Right ventricle myocardium superior (tissue), 1 donor: ENCODE data around the gene PLSCR3. TPM values are rescaled to one million over a fixed set of nuclear protein-coding genes. Genes with fewer than 3 reads are reported as not detected.
"Not testable (repeated sequence)": the region's sequence is repeated elsewhere in the genome, so short reads cannot be mapped to it uniquely, and the experiment has no call there.

ENCODE experiments used
- ATAC-seq: fragments of 200-7000 bp; cut with Tn5 transposase; one replicate; pipeline ENCODE4 v1.9.1; 2020; ENCODE audit warnings: mild to moderate bottlenecking; ENCODE audit not compliant: poor library complexity
- DNase-seq: peaks from one replicate; pipeline ENCODE4 v3.0.0-alpha.2; 2020
- intact Hi-C: fragments of 100-400 bp; cut with DNase I; formaldehyde crosslinking; loops from one replicate; pipeline ENCODE4 v1.11.2; 2022
- total RNA-seq: library from RNA; stranded (reverse); fragmentation: NEBNext Ultra II Directional; extraction: Animal tissue kit (Norgen Biotek cat#: 25700); gene quantifications from one replicate; pipeline ENCODE4 v1.2.1, GENCODE V29; 2021
- donor health status: DM: no; HTN: yes; CAD: no; lungs with severe emphysema.

Gene PLSCR3
- total RNA-seq, 1 donor from 2014 or later = 14.0 TPM

- DNase-seq, intact Hi-C loops, ATAC-seq: not testable (repeated sequence)
Measured at GRCh38 chr17:7365963-7366362, 28.4 kb downstream of the PLSCR3 start.

- ATAC-seq = no peak
- intact Hi-C loops = no loop called here
Measured at GRCh38 chr17:7363311-7363710, 31.0 kb downstream of the PLSCR3 start.

GRCh38 chr17:7361906-7362305 is 32.4 kb downstream of the PLSCR3 start:
- ATAC-seq (no peak), DNase-seq (no peak)
- intact Hi-C loops = no loop called here

More at GRCh38 chr17:7363311-7363710, 31.0 kb downstream of the PLSCR3 start:
- DNase-seq = no peak

- ATAC-seq (no peak), DNase-seq (no peak)
- intact Hi-C loops = loop anchor here (5.0 to 10.0 kb wide), 4 partner anchors 35 to 207 kb away; partner anchors contain the start of genes FGF11, PLSCR3, SENP3 and TMEM102
Measured at GRCh38 chr17:7357381-7357780, 36.9 kb downstream of the PLSCR3 start.

GRCh38 chr17:7356756-7357155 is 37.6 kb downstream of the PLSCR3 start:
- no peak for ATAC-seq
- intact Hi-C loops = loop anchor here (5.0 to 10.0 kb wide), 4 partner anchors 36 to 208 kb away; partner anchors contain the start of genes FGF11, PLSCR3, SENP3 and TMEM102
- no peak for DNase-seq

GRCh38 chr17:7356072-7356549 is 38.2 kb downstream of the PLSCR3 start:
- DNase-seq = peak; percentile 88
- intact Hi-C loops = loop anchor here (5.0 to 10.0 kb wide), 4 partner anchors 36 to 209 kb away; partner anchors contain the start of genes FGF11, PLSCR3, SENP3 and TMEM102
- ATAC-seq = peak; percentile 12

- ATAC-seq (no peak), DNase-seq (no peak)
- intact Hi-C loops = loop anchor here (5.0 to 10.0 kb wide), 4 partner anchors 37 to 209 kb away; partner anchors contain the start of genes FGF11, PLSCR3, SENP3 and TMEM102
Measured at GRCh38 chr17:7355573-7355972, 38.8 kb downstream of the PLSCR3 start.

GRCh38 chr17:7355053-7355452 is 39.3 kb downstream of the PLSCR3 start, which contains the start of gene TMEM95:
TMEM95 (plus strand) TSS chr17:7355156; CDS start chr17:7355205, 49 bp downstream.
- ATAC-seq = no peak
- intact Hi-C loops = loop anchor here (5.0 to 10.0 kb wide), 4 partner anchors 37 to 210 kb away; partner anchors contain the start of genes FGF11, PLSCR3, SENP3 and TMEM102
- peak; percentile 61 for DNase-seq

GRCh38 chr17:7354262-7354843 is 40.0 kb downstream of the PLSCR3 start:
- ATAC-seq (no peak), DNase-seq (no peak)
- intact Hi-C loops = loop anchor here (10.0 kb wide), 3 partner anchors 80 to 210 kb away; partner anchors contain the start of genes FGF11, SENP3 and TMEM102

- no peak for ATAC-seq
- no peak for DNase-seq
- intact Hi-C loops = loop anchor here (10.0 kb wide), 3 partner anchors 82 to 212 kb away; partner anchors contain the start of genes FGF11, SENP3 and TMEM102
Measured at GRCh38 chr17:7352910-7353635, 41.3 kb downstream of the PLSCR3 start.

GRCh38 chr17:7352503-7352889 is 41.8 kb downstream of the PLSCR3 start:
- DNase-seq (no peak), ATAC-seq (no peak)
- intact Hi-C loops = loop anchor here (10.0 kb wide), 3 partner anchors 82 to 212 kb away; partner anchors contain the start of genes FGF11, SENP3 and TMEM102

- ATAC-seq (peak; percentile 82), DNase-seq (peak; percentile 96)
- intact Hi-C loops = loop anchor here (2.0 to 10.0 kb wide), 4 partner anchors 21 to 213 kb away; partner anchors contain the start of genes FGF11, SENP3 and TMEM102
Measured at GRCh38 chr17:7351665-7352502, 42.4 kb downstream of the PLSCR3 start, which contains the start of gene KCTD11. KCTD11 (plus strand) TSS chr17:7352162.

- ATAC-seq (no peak), DNase-seq (no peak)
- intact Hi-C loops = loop anchor here (2.0 kb wide), 1 partner anchor 68 kb away; the partner anchor contains the start of gene SLC2A4
Measured at GRCh38 chr17:7348478-7349242, 45.7 kb downstream of the PLSCR3 start.

GRCh38 chr17:7347630-7348477 is 46.5 kb downstream of the PLSCR3 start:
- intact Hi-C loops = loop anchor here (2.0 kb wide), 1 partner anchor 67 kb away; the partner anchor contains the start of gene SLC2A4
- DNase-seq (no peak), ATAC-seq (no peak)

- intact Hi-C loops = no loop called here
Measured at GRCh38 chr17:7346761-7347614, 47.3 kb downstream of the PLSCR3 start.

GRCh38 chr17:7343250-7343649 is 51.1 kb downstream of the PLSCR3 start:
- ATAC-seq (no peak), DNase-seq (no peak)
- intact Hi-C loops = no loop called here

More at GRCh38 chr17:7346761-7347614, 47.3 kb downstream of the PLSCR3 start:
- no peak for ATAC-seq
- DNase-seq = no peak
